ENCODE results near the gene PABPN1. TPM values are rescaled to one million over a fixed set of nuclear protein-coding genes. Genes with fewer than 3 reads are reported as not detected.

The PABPN1 gene
- total RNA-seq, 2 donors from 2014 or later = 293 TPM

GRCh38 chr14:23321572-23322547, 603 bp downstream of the PABPN1 start:
- no peaks in the 10 kb centered on the region for H3K27me3 ChIP-seq (ENCODE audit: control insufficient read depth, insufficient read depth, low read length, poor library complexity, severe bottlenecking)
- TF ChIP-seq CTCF (conservative IDR thresholded peaks at IDR 0.05) = no peak
- H3K36me3 Mint-ChIP-seq (ENCODE audit: low read depth) = peaks cover 56% of the 10 kb centered on the region
- peaks cover 46% of the 10 kb centered on the region for H3K36me3 ChIP-seq (ENCODE audit: control insufficient read depth, insufficient read depth, low read length)
- H3K4me3 ChIP-seq (ENCODE audit: low read length) = peak overlapping the region; percentile 95
- peak overlapping the region; percentile 90 for H3K27ac ChIP-seq (ENCODE audit: low read depth, low read length)
- peak overlapping the region; percentile 92 for H3K9ac ChIP-seq (ENCODE audit: extremely low read depth, low read length, poor library complexity, severe bottlenecking)
- WGBS, 2 experiments (ENCODE audit: insufficient coverage in 1 of 2, insufficient read length in 1 of 2) = 0% methylated on average over 5 to 50 of the region's 64 CpGs
- no peaks in the 10 kb centered on the region for H3K27me3 Mint-ChIP-seq (ENCODE audit: insufficient read depth)
- no peaks in the 10 kb centered on the region for H3K9me3 Mint-ChIP-seq
- peak overlapping the region; percentile 98 for H3K4me3 Mint-ChIP-seq
- DNase-seq = peak; percentile 73
- H3K9me3 ChIP-seq (ENCODE audit: control insufficient read depth, low read length) = no peaks in the 10 kb centered on the region
- H3K27ac Mint-ChIP-seq = peak overlapping the region; percentile 97
- H3K4me1 ChIP-seq (ENCODE audit: control insufficient read depth, insufficient read depth, low read length) = peaks cover 6% of the 10 kb centered on the region
- peaks cover 10% of the 10 kb centered on the region for H3K4me1 Mint-ChIP-seq

GRCh38 chr14:23322568-23323517, 1.6 kb downstream of the PABPN1 start:
- Mint-ChIP-seq H3K27me3 (ENCODE audit: insufficient read depth) (no peaks in the 10 kb centered on the region), H3K9me3 (no peaks in the 10 kb centered on the region), H3K4me3 (peak overlapping the region; percentile 98), H3K36me3 (ENCODE audit: low read depth) (peaks cover 56% of the 10 kb centered on the region), H3K27ac (peak overlapping the region; percentile 97), H3K4me1 (peaks cover 10% of the 10 kb centered on the region)
- DNase-seq = no peak
- peak overlapping the region; percentile 92 for H3K9ac ChIP-seq (ENCODE audit: extremely low read depth, low read length, poor library complexity, severe bottlenecking)
- H3K4me3 ChIP-seq (ENCODE audit: low read length) = peak overlapping the region; percentile 95
- H3K36me3 ChIP-seq (ENCODE audit: control insufficient read depth, insufficient read depth, low read length) = peaks cover 46% of the 10 kb centered on the region
- 61 to 62% methylated on average over 5 to 10 of the region's 10 CpGs for WGBS, 2 experiments (ENCODE audit: insufficient coverage in 1 of 2, insufficient read length in 1 of 2)
- no peaks in the 10 kb centered on the region for H3K9me3 ChIP-seq (ENCODE audit: control insufficient read depth, low read length)
- no peaks in the 10 kb centered on the region for H3K27me3 ChIP-seq (ENCODE audit: control insufficient read depth, insufficient read depth, low read length, poor library complexity, severe bottlenecking)
- peaks cover 6% of the 10 kb centered on the region for H3K4me1 ChIP-seq (ENCODE audit: control insufficient read depth, insufficient read depth, low read length)
- no peak for TF ChIP-seq CTCF (conservative IDR thresholded peaks at IDR 0.05)
- H3K27ac ChIP-seq (ENCODE audit: low read depth, low read length) = peak overlapping the region; percentile 61

GRCh38 chr14:23323838-23324454, 2.7 kb downstream of the PABPN1 start:
- WGBS, 2 experiments (ENCODE audit: insufficient coverage in 1 of 2, insufficient read length in 1 of 2) = 96 to 98% methylated on average over 11 to 17 of the region's 18 CpGs
- no peak overlapping the region for H3K27ac ChIP-seq (ENCODE audit: low read depth, low read length)

More at GRCh38 chr14:23323838-23324454, 2.7 kb downstream of the PABPN1 start:
- no peak for TF ChIP-seq CTCF (conservative IDR thresholded peaks at IDR 0.05)
- Histone ChIP-seq H3K4me3 (ENCODE audit: low read length) (peak overlapping the region; percentile 95), H3K4me1 (ENCODE audit: control insufficient read depth, insufficient read depth, low read length) (peaks cover 6% of the 10 kb centered on the region), H3K27me3 (ENCODE audit: control insufficient read depth, insufficient read depth, low read length, poor library complexity, severe bottlenecking) (no peaks in the 10 kb centered on the region), H3K9ac (ENCODE audit: extremely low read depth, low read length, poor library complexity, severe bottlenecking) (no peak overlapping the region), H3K9me3 (ENCODE audit: control insufficient read depth, low read length) (no peaks in the 10 kb centered on the region), H3K36me3 (ENCODE audit: control insufficient read depth, insufficient read depth, low read length) (peaks cover 46% of the 10 kb centered on the region)
- no peaks in the 10 kb centered on the region for H3K9me3 Mint-ChIP-seq
- H3K36me3 Mint-ChIP-seq (ENCODE audit: low read depth) = peaks cover 56% of the 10 kb centered on the region
- no peak overlapping the region for H3K27ac Mint-ChIP-seq
- no peak overlapping the region for H3K4me3 Mint-ChIP-seq
- H3K27me3 Mint-ChIP-seq (ENCODE audit: insufficient read depth) = no peaks in the 10 kb centered on the region
- H3K4me1 Mint-ChIP-seq = peaks cover 10% of the 10 kb centered on the region
- DNase-seq = no peak
